ENCODE data around the gene CGNL1.

Gene CGNL1

GRCh38 chr15:57403566-57404325 is 27.4 kb downstream of the CGNL1 start:
- no peak for TF ChIP-seq CTCF (IDR thresholded peaks at IDR 0.05; ENCODE audit: borderline replicate concordance, insufficient read depth, low read depth, low read length)
- H3K4me3 ChIP-seq (ENCODE audit: low read depth, low read length): no peak overlapping the region

- TF ChIP-seq CTCF (IDR thresholded peaks at IDR 0.05; ENCODE audit: borderline replicate concordance, insufficient read depth, low read depth, low read length): no peak
Observed at GRCh38 chr15:57405133-57405532, 28.8 kb downstream of the CGNL1 start.

GRCh38 chr15:57406062-57406772 is 29.9 kb downstream of the CGNL1 start:
- H3K4me3 ChIP-seq (ENCODE audit: low read depth, low read length): no peak overlapping the region
- no peak for TF ChIP-seq CTCF (IDR thresholded peaks at IDR 0.05; ENCODE audit: borderline replicate concordance, insufficient read depth, low read depth, low read length)

More at GRCh38 chr15:57405133-57405532, 28.8 kb downstream of the CGNL1 start:
- H3K4me3 ChIP-seq (ENCODE audit: low read depth, low read length): no peak overlapping the region

- no peak for TF ChIP-seq CTCF (IDR thresholded peaks at IDR 0.05; ENCODE audit: borderline replicate concordance, insufficient read depth, low read depth, low read length)
- no peak overlapping the region for H3K4me3 ChIP-seq (ENCODE audit: low read depth, low read length)
Observed at GRCh38 chr15:57410373-57410772, 34.1 kb downstream of the CGNL1 start.

GRCh38 chr15:57411945-57412768 is 35.9 kb downstream of the CGNL1 start:
- H3K4me3 ChIP-seq (ENCODE audit: low read depth, low read length): no peak overlapping the region
- no peak for TF ChIP-seq CTCF (IDR thresholded peaks at IDR 0.05; ENCODE audit: borderline replicate concordance, insufficient read depth, low read depth, low read length)

- H3K4me3 ChIP-seq (ENCODE audit: low read depth, low read length): no peak overlapping the region
- TF ChIP-seq CTCF (IDR thresholded peaks at IDR 0.05; ENCODE audit: borderline replicate concordance, insufficient read depth, low read depth, low read length): no peak
Observed at GRCh38 chr15:57415602-57416001, 39.3 kb downstream of the CGNL1 start.
